ENCODE data around the gene GKAP1. TPM values are rescaled to one million over a fixed set of nuclear protein-coding genes. Genes with fewer than 3 reads are reported as not detected.
A peak's percentile ranks its signal among the peaks of the same experiment; 100 is the strongest.
"Not testable (repeated sequence)": the region's sequence is repeated elsewhere in the genome, so short reads cannot be mapped to it uniquely, and the experiment has no call there.

The GKAP1 gene
- total RNA-seq (2016; rRNA removed; fragmentation: Illumina TruSeq; extraction: Trizol) (5.8 and 6.1 TPM in 2 replicates), polyA plus RNA-seq (2011; rRNA removed) (3.8 and 5.6 TPM in 2 replicates), polyA minus RNA-seq (2011; rRNA and poly(A)+ RNA removed; ENCODE audit: low replicate concordance) (1.1 TPM in 1 of 2 replicates, not detected in the other), Bru-seq, nascent RNA (percentile 60 among the genes with signal in this experiment), BruChase-seq, experiment 1, labeled RNA remaining after a 6-hour chase (percentile 51 among the genes with signal in this experiment), BruChase-seq, experiment 2, labeled RNA remaining after a 2-hour chase (percentile 52 among the genes with signal in this experiment)
- 11.8 and 12.3 TPM in 2 replicates for total RNA-seq (2016; cell fraction: cytosol; rRNA removed; fragmentation: Illumina TruSeq; extraction: Trizol; ENCODE audit: low read depth)
- total RNA-seq (2016; cell fraction: insoluble cytoplasmic fraction; rRNA removed; fragmentation: Illumina TruSeq; extraction: Trizol) = 5.2 and 5.4 TPM in 2 replicates
- 6.2 and 7.9 TPM in 2 replicates for total RNA-seq (2016; cell fraction: membrane; rRNA removed; fragmentation: Illumina TruSeq; extraction: Trizol)
- total RNA-seq (2016; cell fraction: nucleus; rRNA removed; fragmentation: Illumina TruSeq; extraction: Trizol) = 7.4 and 7.8 TPM in 2 replicates
- polyA plus RNA-seq (2011; cell fraction: cytosol; rRNA removed) = 1.4 and 2.3 TPM in 2 replicates
- 1.6 and 3.2 TPM in 2 replicates for polyA plus RNA-seq (2011; cell fraction: nucleus; rRNA removed)
- polyA plus RNA-seq (2012) = 6.7 and 10.3 TPM in 2 replicates
- 2.9 and 3.4 TPM in 2 replicates for polyA plus RNA-seq (2016; cell fraction: cytosol; fragmentation: Illumina TruSeq; extraction: Trizol; ENCODE audit: low read depth)
- polyA plus RNA-seq (2016; cell fraction: insoluble cytoplasmic fraction; fragmentation: Illumina TruSeq; extraction: Trizol; ENCODE audit: low read depth) = 7.3 and 7.7 TPM in 2 replicates
- polyA plus RNA-seq (2016; cell fraction: membrane; fragmentation: Illumina TruSeq; extraction: Trizol; ENCODE audit: low read depth) = 3.4 and 4.2 TPM in 2 replicates
- polyA plus RNA-seq (2016; cell fraction: nucleus; fragmentation: Illumina TruSeq; extraction: Trizol; ENCODE audit: insufficient read depth, low read depth) = 10.2 and 13.4 TPM in 2 replicates
- polyA minus RNA-seq (2011; cell fraction: cytosol; rRNA and poly(A)+ RNA removed) = 2.0 and 2.1 TPM in 2 replicates
- polyA minus RNA-seq (2011; cell fraction: nucleus; rRNA and poly(A)+ RNA removed) = 6.8 and 8.1 TPM in 2 replicates
- long read RNA-seq, experiment 1 = 0 reads
- long read RNA-seq, experiment 2, partial matches to known transcripts = 1 of 16 reads
- long read RNA-seq, experiment 2, other reads (novel, unspliced or antisense) = 12 of 16 reads

GRCh38 chr9:83817356-83818278 lies at the start of gene GKAP1:
Gene GKAP1, minus strand, starts transcription at chr9:83817769. Its CDS starts 11,252 bp downstream, at chr9:83806517.
- in situ Hi-C loops (cut with HindIII; ENCODE audit: extremely low pct_ligation_motif_present, low pct_unique_long_range_greater_than_20kb); H3K79me2 ChIP-seq (ENCODE audit: insufficient read depth, low read length); H4K20me1 ChIP-seq (ENCODE audit: insufficient read depth, low read length); H3K4me1 ChIP-seq (ENCODE audit: insufficient read depth, low read length); H2AFZ ChIP-seq (ENCODE audit: low read length); H3K27me3 ChIP-seq (ENCODE audit: control insufficient read depth in 1 of 2, insufficient read depth in 2 of 2, low read length in 2 of 2); FAIRE-seq; intact Hi-C loops (cut with micrococcal nuclease; ENCODE audit: unreplicated experiment); CTCF ChIA-PET (ENCODE audit: low intra/inter-chr PET ratio, low total read pairs); BruUV-seq (replicated peaks); H3K9me3 ChIP-seq (ENCODE audit: low read length); H3K36me3 ChIP-seq (replicated peaks in 1 of 2; ENCODE audit: control insufficient read depth in 1 of 2, insufficient read depth in 2 of 2, low read length in 2 of 2): not testable (repeated sequence)
- 2% methylated on average over 24 of the region's 103 CpGs for WGBS (ENCODE audit: low lambda C conversion rate)
- Histone ChIP-seq H3K4me3 (replicated peaks in 1 of 3; ENCODE audit: insufficient read depth in 1 of 3, low read depth in 2 of 3, low read length in 3 of 3) (peak within 1 kb of the TSS; percentile 62 to 75 (median 69); a peak in 5 of 6 replicates), H3K27ac (ENCODE audit: extremely low read length, insufficient read depth, low read length) (peak within 1 kb of the TSS; percentile 61), H3K9ac (ENCODE audit: insufficient read depth, low read depth, low read length) (peak within 1 kb of the TSS; percentile 72), H3K4me2 (ENCODE audit: low read depth, low read length) (peak within 1 kb of the TSS; percentile 71)
- POLR2A ChIA-PET = interaction anchor here (0.9 kb wide), 1 partner anchor 110 kb away, joined by 3 read pairs; the partner anchor contains the start of gene UBQLN1
- peak; percentile 92 for ATAC-seq
- peak; percentile 41 for DNase-seq (ENCODE audit: low spot score)
- TF ChIP-seq MYC (CRISPR knock-in tag; IDR thresholded peaks at IDR 0.05; ENCODE audit: borderline replicate concordance) = peak; percentile 22; the same call in 1 of the 2 replicates
- peak; percentile 73; the same call in 1 of the 2 replicates for TF ChIP-seq ZNF263 (CRISPR knock-in tag; IDR thresholded peaks at IDR 0.05)
- TF ChIP-seq, protein P1, sequence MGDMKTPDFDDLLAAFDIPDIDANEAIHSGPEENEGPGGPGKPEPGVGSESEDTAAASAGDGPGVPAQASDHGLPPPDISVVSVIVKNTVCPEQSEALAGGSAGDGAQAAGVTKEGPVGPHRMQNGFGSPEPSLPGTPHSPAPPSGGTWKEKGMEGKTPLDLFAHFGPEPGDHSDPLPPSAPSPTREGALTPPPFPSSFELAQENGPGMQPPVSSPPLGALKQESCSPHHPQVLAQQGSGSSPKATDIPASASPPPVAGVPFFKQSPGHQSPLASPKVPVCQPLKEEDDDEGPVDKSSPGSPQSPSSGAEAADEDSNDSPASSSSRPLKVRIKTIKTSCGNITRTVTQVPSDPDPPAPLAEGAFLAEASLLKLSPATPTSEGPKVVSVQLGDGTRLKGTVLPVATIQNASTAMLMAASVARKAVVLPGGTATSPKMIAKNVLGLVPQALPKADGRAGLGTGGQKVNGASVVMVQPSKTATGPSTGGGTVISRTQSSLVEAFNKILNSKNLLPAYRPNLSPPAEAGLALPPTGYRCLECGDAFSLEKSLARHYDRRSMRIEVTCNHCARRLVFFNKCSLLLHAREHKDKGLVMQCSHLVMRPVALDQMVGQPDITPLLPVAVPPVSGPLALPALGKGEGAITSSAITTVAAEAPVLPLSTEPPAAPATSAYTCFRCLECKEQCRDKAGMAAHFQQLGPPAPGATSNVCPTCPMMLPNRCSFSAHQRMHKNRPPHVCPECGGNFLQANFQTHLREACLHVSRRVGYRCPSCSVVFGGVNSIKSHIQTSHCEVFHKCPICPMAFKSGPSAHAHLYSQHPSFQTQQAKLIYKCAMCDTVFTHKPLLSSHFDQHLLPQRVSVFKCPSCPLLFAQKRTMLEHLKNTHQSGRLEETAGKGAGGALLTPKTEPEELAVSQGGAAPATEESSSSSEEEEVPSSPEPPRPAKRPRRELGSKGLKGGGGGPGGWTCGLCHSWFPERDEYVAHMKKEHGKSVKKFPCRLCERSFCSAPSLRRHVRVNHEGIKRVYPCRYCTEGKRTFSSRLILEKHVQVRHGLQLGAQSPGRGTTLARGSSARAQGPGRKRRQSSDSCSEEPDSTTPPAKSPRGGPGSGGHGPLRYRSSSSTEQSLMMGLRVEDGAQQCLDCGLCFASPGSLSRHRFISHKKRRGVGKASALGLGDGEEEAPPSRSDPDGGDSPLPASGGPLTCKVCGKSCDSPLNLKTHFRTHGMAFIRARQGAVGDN (CRISPR knock-in tag; IDR thresholded peaks at IDR 0.05) = peak; percentile 51
- TF ChIP-seq, protein P2, sequence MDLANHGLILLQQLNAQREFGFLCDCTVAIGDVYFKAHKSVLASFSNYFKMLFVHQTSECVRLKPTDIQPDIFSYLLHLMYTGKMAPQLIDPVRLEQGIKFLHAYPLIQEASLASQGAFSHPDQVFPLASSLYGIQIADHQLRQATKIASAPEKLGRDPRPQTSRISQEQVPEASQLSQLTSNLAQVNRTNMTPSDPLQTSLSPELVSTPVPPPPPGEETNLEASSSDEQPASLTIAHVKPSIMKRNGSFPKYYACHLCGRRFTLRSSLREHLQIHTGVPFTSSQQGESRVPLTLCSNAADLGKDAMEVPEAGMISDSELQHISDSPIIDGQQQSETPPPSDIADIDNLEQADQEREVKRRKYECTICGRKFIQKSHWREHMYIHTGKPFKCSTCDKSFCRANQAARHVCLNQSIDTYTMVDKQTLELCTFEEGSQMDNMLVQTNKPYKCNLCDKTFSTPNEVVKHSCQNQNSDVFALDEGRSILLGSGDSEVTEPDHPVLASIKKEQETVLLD (CRISPR knock-in tag; IDR thresholded peaks at IDR 0.05; ENCODE audit: low read depth) = peak; percentile 72
- 0 out of 2 replicates have a peak, but pooled peaks have one; percentile 35 for TF ChIP-seq PHF8 (CRISPR knock-in tag; IDR thresholded peaks at IDR 0.05)
- peak; percentile 63; the same call in 1 of the 2 replicates for TF ChIP-seq RBFOX2 (IDR thresholded peaks at IDR 0.05; ENCODE audit: low read depth, low read length)
- TF ChIP-seq HNRNPK (IDR thresholded peaks at IDR 0.05; ENCODE audit: low read depth, low read length, poor library complexity, severe bottlenecking) = peak; percentile 16
- TF ChIP-seq, protein P3, sequence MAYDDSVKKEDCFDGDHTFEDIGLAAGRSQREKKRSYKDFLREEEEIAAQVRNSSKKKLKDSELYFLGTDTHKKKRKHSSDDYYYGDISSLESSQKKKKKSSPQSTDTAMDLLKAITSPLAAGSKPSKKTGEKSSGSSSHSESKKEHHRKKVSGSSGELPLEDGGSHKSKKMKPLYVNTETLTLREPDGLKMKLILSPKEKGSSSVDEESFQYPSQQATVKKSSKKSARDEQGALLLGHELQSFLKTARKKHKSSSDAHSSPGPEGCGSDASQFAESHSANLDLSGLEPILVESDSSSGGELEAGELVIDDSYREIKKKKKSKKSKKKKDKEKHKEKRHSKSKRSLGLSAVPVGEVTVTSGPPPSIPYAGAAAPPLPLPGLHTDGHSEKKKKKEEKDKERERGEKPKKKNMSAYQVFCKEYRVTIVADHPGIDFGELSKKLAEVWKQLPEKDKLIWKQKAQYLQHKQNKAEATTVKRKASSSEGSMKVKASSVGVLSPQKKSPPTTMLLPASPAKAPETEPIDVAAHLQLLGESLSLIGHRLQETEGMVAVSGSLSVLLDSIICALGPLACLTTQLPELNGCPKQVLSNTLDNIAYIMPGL (CRISPR knock-in tag; IDR thresholded peaks at IDR 0.05; ENCODE audit: borderline replicate concordance in 1 of 2, low read depth in 1 of 2) = peak; percentile 21 to 45; a peak in 1 of 4 replicates

Data from HepG2 (cell line).